AG09319 (cell line): ENCODE data around the gene SLC34A2.
"Not testable (repeated sequence)": the region's sequence is repeated elsewhere in the genome, so short reads cannot be mapped to it uniquely, and the experiment has no call there.

ENCODE experiments used
- DNase-seq: peaks from one replicate; pipeline ENCODE4 v3.0.0-alpha.2; 2010; ENCODE audit warnings: low read depth; ENCODE audit errors: extremely low read depth
- CTCF ChIP-seq: IDR thresholded peaks from 2 replicates; pipeline ENCODE4 v1.5.1; 2011; ENCODE audit warnings: low read depth, mild to moderate bottlenecking, inconsistent platforms, low read length, moderate library complexity

The SLC34A2 gene, protein sequence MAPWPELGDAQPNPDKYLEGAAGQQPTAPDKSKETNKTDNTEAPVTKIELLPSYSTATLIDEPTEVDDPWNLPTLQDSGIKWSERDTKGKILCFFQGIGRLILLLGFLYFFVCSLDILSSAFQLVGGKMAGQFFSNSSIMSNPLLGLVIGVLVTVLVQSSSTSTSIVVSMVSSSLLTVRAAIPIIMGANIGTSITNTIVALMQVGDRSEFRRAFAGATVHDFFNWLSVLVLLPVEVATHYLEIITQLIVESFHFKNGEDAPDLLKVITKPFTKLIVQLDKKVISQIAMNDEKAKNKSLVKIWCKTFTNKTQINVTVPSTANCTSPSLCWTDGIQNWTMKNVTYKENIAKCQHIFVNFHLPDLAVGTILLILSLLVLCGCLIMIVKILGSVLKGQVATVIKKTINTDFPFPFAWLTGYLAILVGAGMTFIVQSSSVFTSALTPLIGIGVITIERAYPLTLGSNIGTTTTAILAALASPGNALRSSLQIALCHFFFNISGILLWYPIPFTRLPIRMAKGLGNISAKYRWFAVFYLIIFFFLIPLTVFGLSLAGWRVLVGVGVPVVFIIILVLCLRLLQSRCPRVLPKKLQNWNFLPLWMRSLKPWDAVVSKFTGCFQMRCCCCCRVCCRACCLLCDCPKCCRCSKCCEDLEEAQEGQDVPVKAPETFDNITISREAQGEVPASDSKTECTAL

GRCh38 chr4:25654971-25655963 is at the start of gene SLC34A2:
Gene SLC34A2 (plus strand): TSS chr4:25655851. CDS start chr4:25662501, 6,650 bp downstream.
- DNase-seq: no peak
- no peak for TF ChIP-seq CTCF

GRCh38 chr4:25608644-25609043 is 47.0 kb upstream of the SLC34A2 start:
- TF ChIP-seq CTCF: no peak
- no peak for DNase-seq

GRCh38 chr4:25609976-25610375 is 45.7 kb upstream of the SLC34A2 start:
- no peak for TF ChIP-seq CTCF
- no peak for DNase-seq

GRCh38 chr4:25613613-25614012 is 42.0 kb upstream of the SLC34A2 start:
- DNase-seq: not testable (repeated sequence)

GRCh38 chr4:25614807-25615206 is 40.8 kb upstream of the SLC34A2 start:
- DNase-seq: no peak
- no peak for TF ChIP-seq CTCF

DNA sequence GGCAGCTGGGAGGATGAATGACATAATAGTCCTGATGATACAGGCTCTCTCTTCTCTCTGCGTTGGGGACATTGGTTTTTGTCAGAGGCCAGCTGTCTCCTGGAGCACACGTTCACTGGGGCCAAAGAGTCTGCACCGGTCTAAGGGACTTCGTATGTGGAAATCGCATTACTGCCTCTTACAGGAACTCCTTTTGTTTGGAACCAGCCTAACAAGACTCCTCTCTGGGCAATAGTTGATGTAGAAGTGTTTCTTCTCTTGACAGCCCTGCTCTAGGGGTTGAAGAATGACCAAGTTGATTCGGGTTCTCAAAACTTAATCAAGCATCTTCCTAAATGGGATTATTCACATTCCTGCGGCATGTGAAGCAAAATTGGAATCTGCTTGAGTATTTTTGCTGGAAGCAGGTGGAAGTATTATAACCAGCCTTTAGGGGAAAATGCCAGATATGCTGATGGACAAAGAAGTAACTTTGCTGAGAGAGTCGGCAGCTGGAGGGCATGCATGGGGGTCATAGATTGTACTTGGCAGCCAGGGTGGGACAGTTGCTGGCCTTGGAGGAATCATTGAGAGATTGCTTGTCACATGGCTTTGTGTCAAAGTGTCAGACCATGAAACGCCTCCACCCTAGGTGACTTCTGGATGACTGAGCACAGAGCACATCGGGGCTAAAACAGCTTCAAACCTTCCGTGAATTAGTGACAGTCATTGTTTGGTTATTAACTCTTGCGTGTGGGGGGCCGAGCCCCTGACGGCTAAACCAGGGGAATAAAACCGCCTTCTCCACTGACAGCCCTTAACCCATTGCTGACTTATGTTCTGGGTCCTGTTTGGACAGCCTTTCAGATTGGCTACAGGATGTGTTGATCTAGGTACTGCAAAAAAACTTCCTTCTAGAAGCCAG is 34.4 kb upstream of the SLC34A2 start:
- TF ChIP-seq CTCF: no peak
- no peak for DNase-seq

GRCh38 chr4:25624616-25625015 is 31.0 kb upstream of the SLC34A2 start:
- TF ChIP-seq CTCF: no peak
- no peak for DNase-seq
